Endothelial cell of umbilical vein (primary cell): ENCODE results near the gene SQOR. TPM values are rescaled to one million over a fixed set of nuclear protein-coding genes. Genes with fewer than 3 reads are reported as not detected.

Experiments
- BruUV-seq: library from RNA; stranded (reverse); fragments of 400-500 nt; replicated peaks from 2 replicates; lab custom pipeline; 2021; lab: Mats Ljungman, UMichigan
- CTCF ChIA-PET: fragments of 300-600, 350-600 bp; sonication (Branson Sonifier 250); formaldehyde crosslinking; loops from one replicate; lab custom pipeline; 2021; ENCODE audit warnings: antibody characterized with exemption, inconsistent platforms; lab: Charles Lee
- POLR2A ChIA-PET: fragments of 300-600, 350-600 bp; sonication (Branson Sonifier 250); formaldehyde crosslinking; loops from one replicate; lab custom pipeline; 2021; ENCODE audit warnings: antibody characterized with exemption, inconsistent platforms; lab: Charles Lee
- DNase-seq: peaks from one replicate; pipeline ENCODE4 v3.0.0-alpha.2; 2011; ENCODE audit warnings: low read depth, low spot score
- FAIRE-seq: peaks from 2 replicates; lab custom pipeline; 2011; peaks lifted over from hg19 to GRCh38; lab: Jason Lieb, UNC
- H2AFZ ChIP-seq: 2 replicates; pipeline ENCODE4 v1.6.0; 2012; ENCODE audit warnings: low read depth, low read length, control low read depth, inconsistent platforms
- H3K27ac ChIP-seq: 2 replicates; pipeline ENCODE4 v1.5.1; 2011; ENCODE audit warnings: low read depth, mild to moderate bottlenecking, control low read depth, low read length, moderate library complexity; ENCODE audit not compliant: insufficient read depth
- H3K27me3 ChIP-seq, 2 experiments: 2 replicates each; pipeline versions ENCODE4 v1.6.0 to v1.6.1; 2011; ENCODE audit warnings: low read length in 2 of 2, mixed read lengths in 1 of 2; ENCODE audit not compliant: control insufficient read depth in 2 of 2, insufficient read depth in 2 of 2
- H3K36me3 ChIP-seq, 2 experiments: 2 replicates in 1 of 2; 3 replicates in 1 of 2; pipeline ENCODE4 v1.5.1; 2011; ENCODE audit warnings: low read length in 2 of 2, mild to moderate bottlenecking in 1 of 2, moderate library complexity in 1 of 2; ENCODE audit not compliant: control insufficient read depth in 2 of 2, insufficient read depth in 2 of 2; ENCODE audit errors: extremely low read depth in 1 of 2
- H3K4me1 ChIP-seq: 3 replicates; pipeline ENCODE4 v1.5.1; 2011; ENCODE audit warnings: mild to moderate bottlenecking, low read length; ENCODE audit not compliant: control insufficient read depth, insufficient read depth; ENCODE audit errors: extremely low read depth
- H3K4me2 ChIP-seq: 2 replicates; pipeline ENCODE4 v1.6.1; 2011; ENCODE audit warnings: low read length, control low read depth, mixed read lengths; ENCODE audit not compliant: insufficient read depth
- H3K4me3 ChIP-seq, 3 experiments: fragments of 200-600 bp in 1 of 3; sonication (generic), shearing (Covaris generic) in 1 of 3; replicated peaks in 1 of 3; 2 replicates each; pipeline ENCODE4 v1.5.1; 2011 to 2016; ENCODE audit warnings: control low read depth in 3 of 3, low read length in 3 of 3, mild to moderate bottlenecking in 2 of 3, inconsistent platforms in 1 of 3, low read depth in 1 of 3, moderate library complexity in 1 of 3; ENCODE audit not compliant: insufficient read depth in 1 of 3
- H3K79me2 ChIP-seq: 2 replicates; pipeline ENCODE4 v1.6.0; 2012; ENCODE audit warnings: low read length, inconsistent platforms; ENCODE audit not compliant: control insufficient read depth, insufficient read depth
- H3K9ac ChIP-seq: replicated peaks from 2 replicates; pipeline ENCODE3; 2011; ENCODE audit warnings: low read length, control low read depth; ENCODE audit not compliant: insufficient read depth; ENCODE audit errors: extremely low read depth
- H3K9me1 ChIP-seq: replicated peaks from 3 replicates; pipeline ENCODE4 v1.6.0; 2011; ENCODE audit warnings: mild to moderate bottlenecking, low read length; ENCODE audit not compliant: control insufficient read depth, insufficient read depth; ENCODE audit errors: extremely low read depth
- H3K9me3 ChIP-seq: replicated peaks from 2 replicates; pipeline ENCODE4 v1.5.1; 2012; ENCODE audit warnings: low read length, inconsistent platforms; ENCODE audit not compliant: control insufficient read depth, insufficient read depth
- H4K20me1 ChIP-seq: replicated peaks from 2 replicates; pipeline ENCODE3; 2011; ENCODE audit warnings: mild to moderate bottlenecking, low read length; ENCODE audit not compliant: control insufficient read depth, insufficient read depth; ENCODE audit errors: extremely low read depth
- CTCF ChIP-seq, 2 donors: IDR thresholded peaks; 1 replicate in 1 of 2; 2 replicates in 1 of 2; pipeline ENCODE4 v1.5.1; 2011; ENCODE audit warnings: low read length in 2 of 2, mild to moderate bottlenecking in 2 of 2, moderate library complexity in 2 of 2, control low read depth in 1 of 2, inconsistent platforms in 1 of 2, low read depth in 1 of 2; ENCODE audit not compliant: insufficient read depth in 1 of 2; ENCODE audit errors: extremely low read depth in 1 of 2
- FOS ChIP-seq: IDR thresholded peaks from 2 replicates; pipeline ENCODE4 v1.6.1; 2011; ENCODE audit warnings: mild to moderate bottlenecking, low read length, moderate library complexity, borderline replicate concordance; ENCODE audit not compliant: insufficient read depth
- GATA2 ChIP-seq: IDR thresholded peaks from 2 replicates; pipeline ENCODE4 v1.7.0; 2011; ENCODE audit warnings: low read depth, mild to moderate bottlenecking, moderate library complexity, mixed read lengths, low read length; ENCODE audit not compliant: insufficient read length, insufficient read depth
- JUN ChIP-seq: IDR thresholded peaks from 2 replicates; pipeline ENCODE4 v1.6.1; 2011; ENCODE audit warnings: borderline replicate concordance, low read depth; ENCODE audit not compliant: insufficient read length, insufficient read depth
- POLR2A ChIP-seq: IDR thresholded peaks from 2 replicates; pipeline ENCODE4 v1.6.1; 2012; ENCODE audit warnings: low read depth, mild to moderate bottlenecking, control low read depth, low read length
- dilution Hi-C: fragments of 300-500 bp; cut with MboI; formaldehyde crosslinking; loops from one replicate; pipeline ENCODE4 v1.15.0; 2019; ENCODE audit warnings: low sequenced_read_pairs; ENCODE audit not compliant: extremely low pct_ligation_motif_present
- intact Hi-C: fragments of 100-400 bp; cut with micrococcal nuclease; formaldehyde crosslinking; loops from one replicate; pipeline ENCODE4 v1.10.0; 2022
- polyA plus RNA-seq, 4 experiments: library from polyadenylated mRNA; depleted of rRNA in 3 of 4; stranded (reverse) in 3 of 4; unstranded in 1 of 4; fragments of >200 nt; gene quantifications; 2 replicates each; pipeline versions ENCODE4 v1.2.1 to v1.2.3, GENCODE V29; 2011 to 2012; ENCODE audit warnings: missing spikeins in 1 of 4
- total RNA-seq: library from RNA; stranded (reverse); gene quantifications from 2 replicates; pipeline ENCODE4 v1.2.3, GENCODE V29; 2021

The SQOR gene
- total and polyA plus RNA-seq, 2 donors (not counting 3 experiments of a cell fraction or from before 2014, with no cell fraction given): 12.9 to 17.9 TPM

- ChIA-PET POLR2A (no interaction called here), CTCF (interaction anchor here (0.6 to 6.2 kb wide), 38 partner anchors 9 to 494 kb away, joined by 3 to 145 read pairs (median 4); partner anchors contain the start of genes BLOC1S6 and SQOR)
- DNase-seq: peak; percentile 33
- peaks cover under 1 to 4% of the 10 kb centered on the region in 2 experiments for H3K36me3 ChIP-seq
- intact Hi-C loops (loop anchor here (2.0 to 10.0 kb wide), 4 partner anchors 89 to 473 kb away; partner anchors contain the start of gene SLC30A4), dilution Hi-C loops (no loop called here)
- H4K20me1 ChIP-seq: no peaks in the 10 kb centered on the region
- H2AFZ ChIP-seq: no peak overlapping the region
- H3K9me3 ChIP-seq: no peaks in the 10 kb centered on the region
- H3K4me3 ChIP-seq: no peak overlapping the region
- H3K9me1 ChIP-seq: no peaks in the 10 kb centered on the region
- H3K4me2 ChIP-seq: no peak overlapping the region
- no peak overlapping the region for H3K9ac ChIP-seq
- no peaks in the 10 kb centered on the region for H3K79me2 ChIP-seq
- FAIRE-seq: no peak
- no TSS peak for BruUV-seq
- TF ChIP-seq GATA2 (no peak), CTCF (IDR thresholded peaks at IDR 0.05; ENCODE audit: extremely low read depth in 1 of 2, insufficient read depth in 1 of 2, low read depth in 1 of 2, low read length in 2 of 2) (peak; percentile 20 to 24)
- H3K27ac ChIP-seq: no peak overlapping the region
- peaks cover 8% of the 10 kb centered on the region for H3K4me1 ChIP-seq
- no peaks in the 10 kb centered on the region for H3K27me3 ChIP-seq
Observed at GRCh38 chr15:45611305-45611704, 23.5 kb upstream of the SQOR start.

GRCh38 chr15:45612790-45613415 lies 21.9 kb upstream of the SQOR start:
- Histone ChIP-seq H2AFZ (no peak overlapping the region), H3K4me2 (no peak overlapping the region), H3K9me1 (no peaks in the 10 kb centered on the region), H3K4me3 (no peak overlapping the region), H3K36me3 (no peaks in the 10 kb centered on the region), H3K27me3 (no peaks in the 10 kb centered on the region), H3K79me2 (no peaks in the 10 kb centered on the region), H3K9me3 (no peaks in the 10 kb centered on the region), H4K20me1 (no peaks in the 10 kb centered on the region), H3K9ac (no peak overlapping the region), H3K4me1 (peaks cover 8% of the 10 kb centered on the region), H3K27ac (no peak overlapping the region)
- intact Hi-C loops: loop anchor here (5.0 to 10.0 kb wide), 3 partner anchors 306 to 472 kb away; no protein-coding TSS in a partner anchor
- ChIA-PET POLR2A (no interaction called here), CTCF (interaction anchor here (1.1 to 6.2 kb wide), 9 partner anchors 11 to 405 kb away, joined by 3 to 145 read pairs (median 5); partner anchors contain the start of gene BLOC1S6)
- FAIRE-seq (peak; percentile 65), DNase-seq (peak; percentile 80)
- dilution Hi-C loops: no loop called here
- TF ChIP-seq JUN (peak; percentile 58), POLR2A (no peak), FOS (peak; percentile 67)
- BruUV-seq: no TSS peak
